ENCODE data around the gene GNAI3. TPM values are rescaled to one million over a fixed set of nuclear protein-coding genes. Genes with fewer than 3 reads are reported as not detected.

The GNAI3 gene
- total RNA-seq, 1 donor from 2014 or later, result 6.7 TPM

DNA sequence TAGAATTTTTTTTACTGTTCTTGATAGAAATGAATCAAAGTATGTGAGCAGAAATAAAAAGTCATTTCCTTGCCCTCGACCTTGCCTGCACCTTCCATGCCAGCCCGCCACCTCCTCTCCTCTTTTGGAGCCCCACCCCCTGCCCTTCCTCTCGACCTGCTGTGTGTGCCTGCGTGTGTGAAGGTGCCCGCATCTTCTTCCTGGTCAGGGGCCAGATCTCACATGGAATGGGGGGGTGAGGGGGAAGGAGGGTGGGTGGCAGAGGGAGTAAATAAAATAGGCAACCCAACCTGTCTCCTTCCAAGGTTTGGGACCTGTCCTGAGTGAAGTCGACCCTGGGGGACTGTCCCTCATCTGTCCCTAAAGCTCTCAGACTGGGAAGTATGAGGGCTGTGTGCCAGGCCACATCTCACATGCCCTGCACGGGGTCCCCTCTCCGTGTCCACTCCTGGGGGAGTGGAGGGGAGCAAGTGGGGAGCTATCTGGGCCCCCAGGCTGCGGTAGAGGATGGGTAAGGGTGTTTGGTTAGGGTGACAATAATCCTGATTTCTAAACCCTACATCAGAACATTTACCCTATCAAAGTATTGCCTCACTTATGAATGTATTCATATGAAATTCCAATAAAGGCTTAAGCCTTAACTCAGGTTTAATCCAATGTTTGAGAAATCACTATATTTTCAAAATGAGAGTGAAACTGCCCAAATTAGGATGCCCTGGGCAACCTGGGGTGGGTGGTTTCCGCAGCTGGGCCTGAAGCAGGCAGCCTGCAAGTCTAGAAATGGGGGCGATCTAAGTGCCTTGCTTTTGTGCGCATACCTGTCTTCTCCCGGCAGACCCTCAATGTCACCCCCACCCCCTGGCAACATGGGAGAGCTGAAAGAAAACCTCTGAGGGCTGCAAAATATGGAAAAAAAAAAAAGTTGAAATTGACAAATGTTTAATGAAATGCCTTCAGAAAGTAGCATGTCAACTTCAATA is 86.6 kb downstream of the GNAI3 start:
- Histone ChIP-seq H3K27ac (no peak overlapping the region), H3K27me3 (ENCODE audit: low read depth) (no peaks in the 10 kb centered on the region), H3K4me3 (no peak overlapping the region), H3K36me3 (peaks cover 13% of the 10 kb centered on the region), H3K9me3 (no peaks in the 10 kb centered on the region), H3K4me1 (peaks cover 6% of the 10 kb centered on the region)
- TF ChIP-seq, protein P1, sequence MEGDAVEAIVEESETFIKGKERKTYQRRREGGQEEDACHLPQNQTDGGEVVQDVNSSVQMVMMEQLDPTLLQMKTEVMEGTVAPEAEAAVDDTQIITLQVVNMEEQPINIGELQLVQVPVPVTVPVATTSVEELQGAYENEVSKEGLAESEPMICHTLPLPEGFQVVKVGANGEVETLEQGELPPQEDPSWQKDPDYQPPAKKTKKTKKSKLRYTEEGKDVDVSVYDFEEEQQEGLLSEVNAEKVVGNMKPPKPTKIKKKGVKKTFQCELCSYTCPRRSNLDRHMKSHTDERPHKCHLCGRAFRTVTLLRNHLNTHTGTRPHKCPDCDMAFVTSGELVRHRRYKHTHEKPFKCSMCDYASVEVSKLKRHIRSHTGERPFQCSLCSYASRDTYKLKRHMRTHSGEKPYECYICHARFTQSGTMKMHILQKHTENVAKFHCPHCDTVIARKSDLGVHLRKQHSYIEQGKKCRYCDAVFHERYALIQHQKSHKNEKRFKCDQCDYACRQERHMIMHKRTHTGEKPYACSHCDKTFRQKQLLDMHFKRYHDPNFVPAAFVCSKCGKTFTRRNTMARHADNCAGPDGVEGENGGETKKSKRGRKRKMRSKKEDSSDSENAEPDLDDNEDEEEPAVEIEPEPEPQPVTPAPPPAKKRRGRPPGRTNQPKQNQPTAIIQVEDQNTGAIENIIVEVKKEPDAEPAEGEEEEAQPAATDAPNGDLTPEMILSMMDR (IDR thresholded peaks at IDR 0.05), result no peak
- DNase-seq, result no peak
- intact Hi-C loops (cut with DNase I), result loop anchor here (10.0 kb wide), 1 partner anchor 90 kb away; the partner anchor contains the start of gene GNAI3
- ATAC-seq, result no peak

- TF ChIP-seq, protein P1 (IDR thresholded peaks at IDR 0.05), result no peak
- no peak overlapping the region for H3K27ac ChIP-seq
- no peak overlapping the region for H3K4me3 ChIP-seq
- H3K36me3 ChIP-seq, result peaks cover 11% of the 10 kb centered on the region
- H3K9me3 ChIP-seq, result no peaks in the 10 kb centered on the region
- H3K27me3 ChIP-seq (ENCODE audit: low read depth), result no peaks in the 10 kb centered on the region
- intact Hi-C loops (cut with DNase I), result loop anchor here (10.0 kb wide), 1 partner anchor 91 kb away; the partner anchor contains the start of gene GNAI3
- H3K4me1 ChIP-seq, result peaks cover 10% of the 10 kb centered on the region
- no peak for DNase-seq
- ATAC-seq, result no peak
Measured at GRCh38 chr1:109635862-109636200, 87.4 kb downstream of the GNAI3 start.

GRCh38 chr1:109636201-109636952 is 88.0 kb downstream of the GNAI3 start:
- Histone ChIP-seq H3K27ac (no peak overlapping the region), H3K4me3 (no peak overlapping the region), H3K27me3 (ENCODE audit: low read depth) (no peaks in the 10 kb centered on the region), H3K9me3 (no peaks in the 10 kb centered on the region), H3K36me3 (peaks cover 5% of the 10 kb centered on the region), H3K4me1 (peaks cover 10% of the 10 kb centered on the region)
- intact Hi-C loops (cut with DNase I), result loop anchor here (10.0 kb wide), 1 partner anchor 92 kb away; the partner anchor contains the start of gene GNAI3
- peak in 1 of 2 donors; percentile 20 for ATAC-seq
- no peak for DNase-seq
- TF ChIP-seq, protein P1 (IDR thresholded peaks at IDR 0.05), result no peak

- ATAC-seq (no peak), DNase-seq (no peak)
- intact Hi-C loops (cut with DNase I), result loop anchor here (10.0 kb wide), 1 partner anchor 93 kb away; the partner anchor contains the start of gene GNAI3
- Histone ChIP-seq H3K27me3 (ENCODE audit: low read depth) (no peaks in the 10 kb centered on the region), H3K4me3 (no peak overlapping the region), H3K9me3 (no peaks in the 10 kb centered on the region), H3K36me3 (no peaks in the 10 kb centered on the region), H3K4me1 (peaks cover 10% of the 10 kb centered on the region), H3K27ac (no peak overlapping the region)
- TF ChIP-seq, protein P1 (IDR thresholded peaks at IDR 0.05), result no peak
Measured at GRCh38 chr1:109637446-109637845, 89.0 kb downstream of the GNAI3 start.

DNA sequence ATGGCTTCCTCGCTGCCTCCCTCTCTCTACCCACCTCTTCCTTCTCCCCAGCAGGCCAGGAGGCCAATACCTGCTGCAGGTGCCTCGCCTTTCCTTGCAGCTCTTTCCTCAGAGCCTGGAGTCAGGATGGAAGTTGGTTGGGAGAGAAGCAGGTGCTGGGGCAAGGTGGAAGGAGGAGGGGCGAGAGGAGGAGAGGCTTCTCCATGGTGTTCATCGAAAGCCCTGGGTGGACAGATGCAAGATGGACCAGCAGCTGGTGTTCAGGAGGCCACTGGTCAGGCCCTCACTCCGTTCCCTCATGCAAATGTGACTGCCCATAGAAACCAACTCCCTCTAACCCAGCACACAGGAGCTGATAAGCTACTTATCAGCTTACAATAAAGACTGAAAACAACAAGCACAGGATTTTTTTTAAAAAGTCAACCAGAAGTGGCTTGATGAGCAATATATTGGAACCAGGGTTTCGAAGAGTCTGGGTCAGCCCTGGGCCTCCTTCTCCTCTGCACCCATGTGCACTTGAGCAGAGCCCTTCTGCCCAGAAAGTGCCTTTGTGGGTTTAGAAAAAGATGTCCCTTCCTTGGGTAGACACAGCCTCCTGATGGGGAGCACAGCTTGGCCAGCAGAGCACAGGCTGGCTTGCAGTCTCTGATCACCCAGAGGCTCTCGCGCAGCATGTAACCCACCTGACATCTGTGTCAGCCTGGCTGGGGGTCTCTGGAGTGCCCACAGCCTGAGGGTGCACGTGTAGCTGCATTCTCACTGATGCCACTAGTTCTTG is 90.8 kb downstream of the GNAI3 start:
- no peak overlapping the region for H3K4me3 ChIP-seq
- intact Hi-C loops (cut with DNase I), result loop anchor here (10.0 kb wide), 1 partner anchor 94 kb away; the partner anchor contains the start of gene GNAI3
- TF ChIP-seq, protein P1 (IDR thresholded peaks at IDR 0.05), result no peak
- H3K27ac ChIP-seq, result no peak overlapping the region
- ATAC-seq, result no peak
- H3K36me3 ChIP-seq, result no peaks in the 10 kb centered on the region
- H3K27me3 ChIP-seq (ENCODE audit: low read depth), result no peaks in the 10 kb centered on the region
- peaks cover 13% of the 10 kb centered on the region for H3K4me1 ChIP-seq
- no peaks in the 10 kb centered on the region for H3K9me3 ChIP-seq
- DNase-seq, result no peak
